Smooth muscle cell (in vitro differentiated cells): ENCODE data around the gene CASQ2. TPM values are rescaled to one million over a fixed set of nuclear protein-coding genes. Genes with fewer than 3 reads are reported as not detected.
A peak's percentile ranks its signal among the peaks of the same experiment; 100 is the strongest.

ENCODE experiments used
- DNase-seq: peaks from one replicate; lab custom pipeline; 2025; ENCODE audit not compliant: unreplicated experiment; lab: John Stamatoyannopoulos, UW
- H2AFZ ChIP-seq: fragments of 200-600 bp; sonication (generic); 2 replicates; pipeline ENCODE4 v1.6.0; 2016; ENCODE audit warnings: antibody characterized with exemption, low read depth, mild to moderate bottlenecking
- H3F3A ChIP-seq: fragments of 200-600 bp; sonication (generic); 2 replicates; pipeline ENCODE4 v1.6.0; 2017; ENCODE audit warnings: antibody characterized with exemption, low read depth
- H3K27ac ChIP-seq: fragments of 200-600 bp; sonication (generic); 2 replicates; pipeline ENCODE4 v1.5.1; 2016; ENCODE audit warnings: low read depth, mild to moderate bottlenecking
- H3K27me3 ChIP-seq: fragments of 200-600 bp; sonication (generic); 2 replicates; pipeline ENCODE4 v1.6.1; 2016; ENCODE audit warnings: low read depth, mild to moderate bottlenecking
- H3K36me3 ChIP-seq: fragments of 200-600 bp; sonication (generic); 2 replicates; pipeline ENCODE4 v1.5.1; 2016; ENCODE audit warnings: low read depth
- H3K4me1 ChIP-seq: fragments of 200-600 bp; sonication (generic); 2 replicates; pipeline ENCODE4 v1.5.1; 2016; ENCODE audit warnings: low read depth
- H3K4me2 ChIP-seq: fragments of 200-600 bp; sonication (generic); 2 replicates; pipeline ENCODE4 v1.6.0; 2016; ENCODE audit warnings: mild to moderate bottlenecking
- H3K4me3 ChIP-seq: fragments of 200-600 bp; sonication (generic); 2 replicates; pipeline ENCODE4 v1.5.1; 2016; ENCODE audit warnings: mild to moderate bottlenecking
- H3K79me2 ChIP-seq: fragments of 200-600 bp; sonication (generic); 2 replicates; pipeline ENCODE4 v1.6.0; 2016; ENCODE audit warnings: low read depth, mild to moderate bottlenecking
- H3K9ac ChIP-seq: fragments of 200-600 bp; sonication (generic); 2 replicates; pipeline ENCODE4 v1.6.0; 2016; ENCODE audit warnings: low read depth
- H3K9me3 ChIP-seq: fragments of 200-600 bp; sonication (generic); replicated peaks from 2 replicates; pipeline ENCODE4 v1.5.1; 2016; ENCODE audit warnings: low read depth
- H4K20me1 ChIP-seq: fragments of 200-600 bp; sonication (generic); 2 replicates; pipeline ENCODE4 v1.6.0; 2016; ENCODE audit warnings: low read depth
- CTCF ChIP-seq: fragments of 200-600 bp; sonication (generic); IDR thresholded peaks from 2 replicates; pipeline ENCODE4 v1.5.1; 2017; ENCODE audit warnings: borderline replicate concordance, mild to moderate bottlenecking, antibody characterized with exemption; ENCODE audit not compliant: insufficient read depth, poor library complexity, severe bottlenecking
- WGBS: methylation state at CpG from one replicate; pipeline ENCODE4 v1.1.7; 2016; ENCODE audit warnings: low lambda C conversion rate; 5-methylcytosine and 5-hydroxymethylcytosine counted together
- polyA plus RNA-seq: library from polyadenylated mRNA; unstranded; fragments of >200 nt; fragmentation: Nextera tagmentation; extraction: Ambion mirVana; gene quantifications from 2 replicates; pipeline ENCODE4 v1.2.1, GENCODE V29; 2016
- total RNA-seq: library from RNA; depleted of rRNA; stranded (reverse); fragments of >200 nt; gene quantifications from 2 replicates; pipeline ENCODE4 v1.2.3, GENCODE V29; 2014

The CASQ2 gene
- total and polyA plus RNA-seq, 2 experiments from 2014 or later = not detected

GRCh38 chr1:115748401-115749150 lies 19.9 kb downstream of the CASQ2 start:
- peak overlapping the region; percentile 93 for H3K9ac ChIP-seq
- DNase-seq = no peak
- no peaks in the 10 kb centered on the region for H3K9me3 ChIP-seq
- H3K36me3 ChIP-seq = no peaks in the 10 kb centered on the region
- no peak for TF ChIP-seq CTCF
- H3K79me2 ChIP-seq = no peaks in the 10 kb centered on the region
- peak overlapping the region; percentile 71 for H3K4me2 ChIP-seq
- no peaks in the 10 kb centered on the region for H4K20me1 ChIP-seq
- H3K27ac ChIP-seq = peak overlapping the region; percentile 96
- no peak overlapping the region for H2AFZ ChIP-seq
- H3K4me1 ChIP-seq = peaks cover 5% of the 10 kb centered on the region
- 50% methylated on average over 5 of the region's 5 CpGs for WGBS
- H3F3A ChIP-seq = peaks cover 4% of the 10 kb centered on the region
- H3K4me3 ChIP-seq = no peak overlapping the region
- no peaks in the 10 kb centered on the region for H3K27me3 ChIP-seq

GRCh38 chr1:115746021-115746690 lies 22.4 kb downstream of the CASQ2 start:
- H4K20me1 ChIP-seq = no peaks in the 10 kb centered on the region
- WGBS = 84% methylated on average over 5 of the region's 5 CpGs

DNA sequence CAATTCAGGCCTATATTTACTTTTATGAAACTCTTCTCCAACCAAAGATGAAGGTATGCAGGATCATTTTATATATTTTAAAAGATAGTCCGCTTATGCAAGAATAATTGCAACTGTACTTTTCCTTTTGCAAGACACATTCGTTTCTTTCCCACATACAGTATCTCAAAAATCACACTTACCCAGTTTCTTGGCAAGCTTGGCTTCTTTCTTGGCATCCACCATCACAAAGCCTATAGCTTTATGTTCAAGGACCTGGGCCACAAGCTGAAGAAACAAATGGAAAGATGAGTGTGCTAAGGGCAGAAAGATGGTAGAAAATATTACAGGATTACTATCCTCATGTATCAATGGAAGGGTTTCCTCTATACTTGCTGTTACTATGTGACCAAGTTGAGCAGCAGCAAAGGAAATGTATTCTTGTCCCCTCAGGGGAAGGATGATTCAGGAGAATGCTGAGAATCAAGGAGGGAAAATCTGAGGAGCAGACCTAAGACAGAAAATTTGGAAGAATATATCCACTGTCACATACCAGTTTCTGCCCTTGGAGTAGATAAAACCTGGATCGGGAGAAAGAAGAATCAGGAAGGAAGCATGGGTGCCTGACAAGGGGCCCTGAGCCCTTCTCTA lies 23.8 kb downstream of the CASQ2 start:
- Histone ChIP-seq H3K4me2 (no peak overlapping the region), H3K9ac (no peak overlapping the region), H3K9me3 (no peaks in the 10 kb centered on the region), H3K79me2 (no peaks in the 10 kb centered on the region), H3K27ac (no peak overlapping the region), H3F3A (peaks cover 4% of the 10 kb centered on the region), H3K27me3 (no peaks in the 10 kb centered on the region), H3K4me1 (peaks cover 5% of the 10 kb centered on the region), H3K4me3 (no peak overlapping the region), H2AFZ (no peak overlapping the region), H4K20me1 (no peaks in the 10 kb centered on the region), H3K36me3 (no peaks in the 10 kb centered on the region)
- DNase-seq = no peak
- 90% methylated on average over 3 of the region's 3 CpGs for WGBS
- no peak for TF ChIP-seq CTCF

More at GRCh38 chr1:115746021-115746690, 22.4 kb downstream of the CASQ2 start:
- no peak overlapping the region for H3K4me3 ChIP-seq
- TF ChIP-seq CTCF = no peak
- no peaks in the 10 kb centered on the region for H3K9me3 ChIP-seq
- H3K27ac ChIP-seq = peak overlapping the region; percentile 19
- peaks cover 4% of the 10 kb centered on the region for H3F3A ChIP-seq
- no peaks in the 10 kb centered on the region for H3K27me3 ChIP-seq
- no peak overlapping the region for H3K9ac ChIP-seq
- no peak for DNase-seq
- H2AFZ ChIP-seq = no peak overlapping the region
- H3K4me2 ChIP-seq = no peak overlapping the region
- H3K4me1 ChIP-seq = peaks cover 5% of the 10 kb centered on the region
- no peaks in the 10 kb centered on the region for H3K36me3 ChIP-seq
- H3K79me2 ChIP-seq = no peaks in the 10 kb centered on the region
